SK-N-SH (cell line): ENCODE data around the gene PHOX2A. TPM values are rescaled to one million over a fixed set of nuclear protein-coding genes. Genes with fewer than 3 reads are reported as not detected.

Experiments
- CTCF ChIA-PET: fragments of 300-600, 350-600 bp; formaldehyde crosslinking; extraction: SDS; loops from one replicate; lab custom pipeline; 2021; lab: Yijun Ruan, JAX
- POLR2A ChIA-PET: fragments of 350-600 bp; sonication (Branson Sonifier 250); formaldehyde crosslinking; extraction: SDS; loops from one replicate; lab custom pipeline; 2020; ENCODE audit warnings: antibody characterized with exemption, inconsistent platforms; lab: Yijun Ruan, JAX
- DNase-seq: peaks from one replicate; pipeline ENCODE4 v3.0.0; 2012
- H2AFZ ChIP-seq: fragments of 200-600 bp; sonication (generic); 2 replicates; pipeline ENCODE4 v1.8.1; 2016; ENCODE audit warnings: antibody characterized with exemption, mild to moderate bottlenecking, low read depth
- H3F3A ChIP-seq: fragments of 200-600 bp; sonication (generic); replicated peaks from 2 replicates; pipeline ENCODE3; 2016; ENCODE audit warnings: antibody characterized with exemption, mild to moderate bottlenecking; ENCODE audit not compliant: insufficient read depth
- H3K27ac ChIP-seq, 2 experiments: fragments of 200-500 bp in 1 of 2; fragments of 200-600 bp in 1 of 2; sonication (Bioruptor generic) in 1 of 2; sonication (generic), shearing (Covaris generic) in 1 of 2; 2 replicates each; pipeline versions ENCODE4 v1.5.1 to v1.6.1; 2014 to 2016; ENCODE audit warnings: low read depth in 2 of 2, inconsistent platforms in 1 of 2, low read length in 1 of 2, mild to moderate bottlenecking in 1 of 2, mixed read lengths in 1 of 2
- H3K27me3 ChIP-seq: fragments of 200-600 bp; sonication (generic), shearing (Covaris generic); 2 replicates; pipeline ENCODE4 v1.6.1; 2016; ENCODE audit warnings: mixed run types; ENCODE audit not compliant: insufficient read depth
- H3K36me3 ChIP-seq, 2 experiments: fragments of 200-500 bp in 1 of 2; fragments of 200-600 bp in 1 of 2; sonication (Bioruptor generic) in 1 of 2; sonication (generic) in 1 of 2; replicated peaks in 1 of 2; 2 replicates each; pipeline versions ENCODE3 to v1.5.1; 2014 to 2016; ENCODE audit warnings: low read length in 1 of 2, mild to moderate bottlenecking in 1 of 2; ENCODE audit not compliant: insufficient read depth in 2 of 2, control insufficient read depth in 1 of 2
- H3K4me1 ChIP-seq, 2 experiments: fragments of 200-500 bp in 1 of 2; fragments of 200-600 bp in 1 of 2; sonication (Bioruptor generic) in 1 of 2; sonication (generic), shearing (Covaris generic) in 1 of 2; 2 replicates each; pipeline versions ENCODE4 v1.5.1 to v1.6.1; 2014 to 2016; ENCODE audit warnings: low read depth in 1 of 2, low read length in 1 of 2, mixed run types in 1 of 2; ENCODE audit not compliant: insufficient read depth in 2 of 2, control insufficient read depth in 1 of 2
- H3K4me2 ChIP-seq: fragments of 200-600 bp; sonication (generic), shearing (Covaris generic); 2 replicates; pipeline ENCODE4 v1.6.1; 2017; ENCODE audit warnings: mixed run types
- H3K4me3 ChIP-seq, 2 experiments: fragments of 200-500 bp in 1 of 2; fragments of 200-600 bp in 1 of 2; sonication (Bioruptor generic) in 1 of 2; sonication (generic), shearing (Covaris generic) in 1 of 2; 2 replicates each; pipeline versions ENCODE4 v1.5.1 to v1.8.1; 2014 to 2016; ENCODE audit warnings: low read depth in 2 of 2, inconsistent platforms in 1 of 2, low read length in 1 of 2, mild to moderate bottlenecking in 1 of 2, mixed read lengths in 1 of 2, moderate library complexity in 1 of 2
- H3K79me2 ChIP-seq: fragments of 200-600 bp; sonication (generic); 2 replicates; pipeline ENCODE4 v1.8.1; 2017; ENCODE audit warnings: mild to moderate bottlenecking; ENCODE audit not compliant: insufficient read depth
- H3K9ac ChIP-seq: fragments of 200-600 bp; sonication (generic); 2 replicates; pipeline ENCODE4 v1.6.1; 2017; ENCODE audit warnings: mixed run types
- H3K9me2 ChIP-seq: fragments of 200-600 bp; sonication (generic); 2 replicates; pipeline ENCODE4 v1.6.1; 2017; ENCODE audit warnings: mixed run types
- H3K9me3 ChIP-seq: fragments of 200-600 bp; sonication (generic); 2 replicates; pipeline ENCODE4 v1.6.1; 2017; ENCODE audit warnings: mixed run types, mild to moderate bottlenecking, moderate library complexity
- H4K20me1 ChIP-seq: fragments of 200-600 bp; sonication (generic); 2 replicates; pipeline ENCODE4 v1.6.1; 2017; ENCODE audit warnings: mild to moderate bottlenecking, mixed run types; ENCODE audit not compliant: insufficient read depth
- CHD2 ChIP-seq: fragments of 150-350 bp; IDR thresholded peaks from 2 replicates; pipeline ENCODE4 v1.6.1; 2018; ENCODE audit warnings: low read length; ENCODE audit not compliant: partially characterized antibody
- ELF1 ChIP-seq: IDR thresholded peaks from 2 replicates; pipeline ENCODE4 v1.4.0; 2012
- EZH2phosphoT487 ChIP-seq: fragments of 200-600 bp; sonication (generic); IDR thresholded peaks from 2 replicates; pipeline ENCODE4 v1.6.1; 2017; ENCODE audit warnings: low read depth, mixed run types, mild to moderate bottlenecking, antibody characterized with exemption, moderate library complexity, borderline replicate concordance
- FOXM1 ChIP-seq: IDR thresholded peaks from 2 replicates; pipeline ENCODE4 v1.4.0; 2012; ENCODE audit warnings: low read depth, mild to moderate bottlenecking
- GATA2 ChIP-seq: sonication (generic); formaldehyde crosslinking; IDR thresholded peaks from 2 replicates; pipeline ENCODE4 v1.5.0; 2020; ENCODE audit warnings: mild to moderate bottlenecking, missing genetic modification reagents
- JUND ChIP-seq: IDR thresholded peaks from 2 replicates; pipeline ENCODE4 v1.4.0; 2012
- MEF2A ChIP-seq: IDR thresholded peaks from 2 replicates; pipeline ENCODE4 v1.4.0; 2012; ENCODE audit warnings: low read depth, borderline replicate concordance
- MXI1 ChIP-seq: IDR thresholded peaks from 2 replicates; pipeline ENCODE4 v1.6.1; 2012; ENCODE audit warnings: mild to moderate bottlenecking, low read depth, low read length, improper control_type of control experiment
- NFIC ChIP-seq: IDR thresholded peaks from 2 replicates; pipeline ENCODE4 v1.4.0; 2012; ENCODE audit warnings: borderline replicate concordance
- NRF1 ChIP-seq: IDR thresholded peaks from 2 replicates; pipeline ENCODE4 v1.6.1; 2012; ENCODE audit warnings: low read depth, mild to moderate bottlenecking, low read length
- POLR2AphosphoS5 ChIP-seq: IDR thresholded peaks from 2 replicates; pipeline ENCODE4 v1.6.1; 2012; ENCODE audit warnings: low read depth, low read length
- RXRA ChIP-seq: IDR thresholded peaks from 2 replicates; pipeline ENCODE4 v1.4.0; 2012; ENCODE audit warnings: low read depth, mild to moderate bottlenecking, borderline replicate concordance
- SIN3A ChIP-seq: IDR thresholded peaks from 2 replicates; pipeline ENCODE4 v1.6.1; 2012; ENCODE audit warnings: low read depth, mild to moderate bottlenecking, low read length, moderate library complexity, borderline replicate concordance
- SMC3 ChIP-seq: IDR thresholded peaks from 2 replicates; pipeline ENCODE4 v1.6.1; 2012; ENCODE audit warnings: low read depth, low read length, improper control_type of control experiment
- TAF1 ChIP-seq: IDR thresholded peaks from 2 replicates; pipeline ENCODE4 v1.6.1; 2012; ENCODE audit warnings: low read depth, mild to moderate bottlenecking, low read length, moderate library complexity, borderline replicate concordance
- TCF12 ChIP-seq: IDR thresholded peaks from 2 replicates; pipeline ENCODE4 v1.4.0; 2012
- YY1 ChIP-seq: IDR thresholded peaks from 2 replicates; pipeline ENCODE4 v1.4.0; 2012; ENCODE audit warnings: low read depth, mild to moderate bottlenecking
- WGBS: methylation state at CpG from one replicate; pipeline ENCODE4 v1.1.6; 2017; ENCODE audit warnings: low lambda C conversion rate; 5-methylcytosine and 5-hydroxymethylcytosine counted together
- polyA plus RNA-seq, 3 experiments: library from polyadenylated mRNA; depleted of rRNA; stranded (reverse); fragments of >200 nt; gene quantifications; 2 replicates each; pipeline ENCODE4 v1.2.3, GENCODE V29; 2012
- TF ChIP-seq, protein P1 (sequence below): IDR thresholded peaks from 2 replicates; pipeline ENCODE4 v1.4.0; 2012; ENCODE audit warnings: low read depth, borderline replicate concordance
- TF ChIP-seq, protein P2 (sequence below): IDR thresholded peaks from 2 replicates; pipeline ENCODE4 v1.6.1; 2012; ENCODE audit warnings: mild to moderate bottlenecking, low read depth, low read length, moderate library complexity
- TF ChIP-seq, protein P3 (sequence below): IDR thresholded peaks from 2 replicates; pipeline ENCODE4 v1.4.0; 2012; ENCODE audit warnings: low read depth
- TF ChIP-seq, protein P4 (sequence below): fragments of 150-350 bp; IDR thresholded peaks from 2 replicates; pipeline ENCODE4 v1.6.1; 2016; ENCODE audit warnings: mild to moderate bottlenecking, low read depth, low read length

Gene PHOX2A
- polyA plus RNA-seq, 1 of the 3 experiments (the other 2 are of a cell fraction): 75.6 TPM

DNA sequence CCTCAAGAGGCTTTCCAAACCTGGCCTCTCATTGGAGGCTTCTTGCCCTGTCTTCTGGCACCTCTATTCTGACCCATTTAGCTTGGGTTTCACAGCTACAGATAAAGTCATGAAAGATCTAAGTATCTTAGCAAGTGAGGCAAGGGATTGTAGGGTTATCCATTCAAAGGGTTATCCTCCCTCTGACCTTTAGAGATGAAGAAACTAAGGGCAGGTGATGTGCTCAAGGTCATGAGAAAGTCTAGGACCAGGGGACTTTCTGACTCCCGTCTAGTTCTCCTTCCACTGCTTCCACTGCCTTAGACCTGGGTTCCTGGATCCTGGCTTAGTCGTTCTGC is 7.2 kb downstream of the PHOX2A start:
- Histone ChIP-seq H4K20me1 (peaks cover 11% of the 10 kb centered on the region; the same call in 1 of the 2 replicates), H2AFZ (no peak overlapping the region), H3K36me3 (peaks cover 25 to 61% of the 10 kb centered on the region in 2 experiments), H3K79me2 (peaks cover 7% of the 10 kb centered on the region; the same call in 1 of the 2 replicates), H3K9me2 (no peaks in the 10 kb centered on the region), H3K4me1 (peaks cover 17 to 27% of the 10 kb centered on the region in 2 experiments; a peak in 2 of 4 replicates), H3F3A (peaks cover 56% of the 10 kb centered on the region), H3K9ac (no peak overlapping the region), H3K27ac (peak overlapping the region; percentile 64 to 90; a peak in 3 of 4 replicates), H3K27me3 (no peaks in the 10 kb centered on the region), H3K9me3 (no peaks in the 10 kb centered on the region), H3K4me2 (no peak overlapping the region)
- no peak for DNase-seq
- CTCF ChIA-PET: interaction anchor here (1.0 to 19.7 kb wide), 18 partner anchors 8 to 235 kb away, joined by 3 to 314 read pairs (median 14); partner anchors contain the start of genes CLPB and INPPL1
- POLR2A ChIA-PET: interaction anchor here (1.0 to 15.5 kb wide), 18 partner anchors 11 to 198 kb away, joined by 3 to 880 read pairs (median 11); partner anchors contain the start of genes CLPB and INPPL1
- 95% methylated on average over 2 of the region's 2 CpGs for WGBS
- 0 out of 2 replicates have a peak, but pooled peaks have one; percentile 1 for TF ChIP-seq POLR2AphosphoS5
- no peak for TF ChIP-seq TCF12
- TF ChIP-seq FOXM1: no peak
- no peak for TF ChIP-seq ELF1
- no peak for TF ChIP-seq RXRA
- TF ChIP-seq, protein P1, sequence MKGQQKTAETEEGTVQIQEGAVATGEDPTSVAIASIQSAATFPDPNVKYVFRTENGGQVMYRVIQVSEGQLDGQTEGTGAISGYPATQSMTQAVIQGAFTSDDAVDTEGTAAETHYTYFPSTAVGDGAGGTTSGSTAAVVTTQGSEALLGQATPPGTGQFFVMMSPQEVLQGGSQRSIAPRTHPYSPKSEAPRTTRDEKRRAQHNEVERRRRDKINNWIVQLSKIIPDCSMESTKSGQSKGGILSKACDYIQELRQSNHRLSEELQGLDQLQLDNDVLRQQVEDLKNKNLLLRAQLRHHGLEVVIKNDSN: no peak
- TF ChIP-seq EZH2phosphoT487: no peak
- no peak for TF ChIP-seq NRF1
- TF ChIP-seq MEF2A: no peak
- TF ChIP-seq TAF1: no peak
- 0 out of 2 replicates have a peak, but pooled peaks have one; percentile 15 for TF ChIP-seq SMC3
- TF ChIP-seq GATA2: no peak
- peak; percentile 6 for TF ChIP-seq CHD2
- TF ChIP-seq, all 33 proteins: peak for 3
- no peak overlapping the region for H3K4me3 ChIP-seq

DNA sequence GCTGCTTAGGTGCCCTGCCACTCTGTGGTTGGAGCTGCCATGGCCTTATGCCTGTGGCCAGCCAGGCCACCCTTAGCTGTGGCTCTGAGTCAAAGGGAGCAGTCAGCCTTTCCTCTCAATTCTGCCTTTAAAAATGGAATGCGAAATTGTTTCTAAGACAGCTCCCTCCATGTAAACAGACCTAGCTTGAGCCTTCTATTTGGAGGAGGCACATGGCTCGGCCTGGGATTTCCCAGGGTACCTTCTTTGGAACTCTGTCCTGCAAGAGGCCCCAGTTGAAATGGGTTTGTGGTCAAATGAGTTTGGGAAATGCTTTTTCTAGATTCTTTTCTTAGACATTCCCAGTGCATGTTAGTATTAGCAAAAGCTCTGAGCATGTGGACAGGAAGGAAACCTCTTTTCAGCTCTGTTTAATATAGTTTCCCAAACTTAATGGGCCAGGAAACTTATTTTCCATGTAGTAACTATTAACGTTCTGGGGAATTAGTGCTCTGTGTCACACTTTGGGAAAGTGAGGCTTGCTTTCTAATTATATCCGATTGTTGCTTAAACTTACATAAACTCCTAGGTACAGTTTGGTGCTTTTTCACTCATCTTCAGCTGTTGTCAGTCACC is 7.8 kb downstream of the PHOX2A start:
- Histone ChIP-seq H3K79me2 (peaks cover 7% of the 10 kb centered on the region; the same call in 1 of the 2 replicates), H3K36me3 (peaks cover 30 to 66% of the 10 kb centered on the region in 2 experiments), H3K4me2 (no peak overlapping the region), H3K4me1 (peaks cover 17 to 27% of the 10 kb centered on the region in 2 experiments; a peak in 2 of 4 replicates), H2AFZ (no peak overlapping the region), H3K9ac (no peak overlapping the region), H3F3A (peaks cover 56% of the 10 kb centered on the region), H3K4me3 (no peak overlapping the region), H3K9me3 (no peaks in the 10 kb centered on the region), H3K27me3 (no peaks in the 10 kb centered on the region), H4K20me1 (peaks cover 11% of the 10 kb centered on the region; the same call in 1 of the 2 replicates), H3K27ac (peak overlapping the region; percentile 64 to 90; a peak in 3 of 4 replicates), H3K9me2 (no peaks in the 10 kb centered on the region)
- WGBS: 68% methylated on average over 4 of the region's 4 CpGs
- ChIA-PET CTCF (interaction anchor here (1.0 to 19.7 kb wide), 16 partner anchors 9 to 235 kb away, joined by 3 to 314 read pairs (median 14); partner anchors contain the start of genes CLPB and INPPL1), POLR2A (interaction anchor here (0.6 to 15.5 kb wide), 21 partner anchors 10 to 257 kb away, joined by 3 to 880 read pairs (median 10); partner anchors contain the start of genes CLPB and INPPL1)
- no peak for DNase-seq
- peak; percentile 43 for TF ChIP-seq CHD2
- no peak for TF ChIP-seq EZH2phosphoT487
- TF ChIP-seq SIN3A: 0 out of 2 replicates have a peak, but pooled peaks have one; percentile 27
- TF ChIP-seq YY1: no peak
- no peak for TF ChIP-seq JUND
- TF ChIP-seq, protein P2, sequence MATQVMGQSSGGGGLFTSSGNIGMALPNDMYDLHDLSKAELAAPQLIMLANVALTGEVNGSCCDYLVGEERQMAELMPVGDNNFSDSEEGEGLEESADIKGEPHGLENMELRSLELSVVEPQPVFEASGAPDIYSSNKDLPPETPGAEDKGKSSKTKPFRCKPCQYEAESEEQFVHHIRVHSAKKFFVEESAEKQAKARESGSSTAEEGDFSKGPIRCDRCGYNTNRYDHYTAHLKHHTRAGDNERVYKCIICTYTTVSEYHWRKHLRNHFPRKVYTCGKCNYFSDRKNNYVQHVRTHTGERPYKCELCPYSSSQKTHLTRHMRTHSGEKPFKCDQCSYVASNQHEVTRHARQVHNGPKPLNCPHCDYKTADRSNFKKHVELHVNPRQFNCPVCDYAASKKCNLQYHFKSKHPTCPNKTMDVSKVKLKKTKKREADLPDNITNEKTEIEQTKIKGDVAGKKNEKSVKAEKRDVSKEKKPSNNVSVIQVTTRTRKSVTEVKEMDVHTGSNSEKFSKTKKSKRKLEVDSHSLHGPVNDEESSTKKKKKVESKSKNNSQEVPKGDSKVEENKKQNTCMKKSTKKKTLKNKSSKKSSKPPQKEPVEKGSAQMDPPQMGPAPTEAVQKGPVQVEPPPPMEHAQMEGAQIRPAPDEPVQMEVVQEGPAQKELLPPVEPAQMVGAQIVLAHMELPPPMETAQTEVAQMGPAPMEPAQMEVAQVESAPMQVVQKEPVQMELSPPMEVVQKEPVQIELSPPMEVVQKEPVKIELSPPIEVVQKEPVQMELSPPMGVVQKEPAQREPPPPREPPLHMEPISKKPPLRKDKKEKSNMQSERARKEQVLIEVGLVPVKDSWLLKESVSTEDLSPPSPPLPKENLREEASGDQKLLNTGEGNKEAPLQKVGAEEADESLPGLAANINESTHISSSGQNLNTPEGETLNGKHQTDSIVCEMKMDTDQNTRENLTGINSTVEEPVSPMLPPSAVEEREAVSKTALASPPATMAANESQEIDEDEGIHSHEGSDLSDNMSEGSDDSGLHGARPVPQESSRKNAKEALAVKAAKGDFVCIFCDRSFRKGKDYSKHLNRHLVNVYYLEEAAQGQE: no peak
- TF ChIP-seq RXRA: no peak
- TF ChIP-seq TCF12: no peak
- TF ChIP-seq, protein P3, sequence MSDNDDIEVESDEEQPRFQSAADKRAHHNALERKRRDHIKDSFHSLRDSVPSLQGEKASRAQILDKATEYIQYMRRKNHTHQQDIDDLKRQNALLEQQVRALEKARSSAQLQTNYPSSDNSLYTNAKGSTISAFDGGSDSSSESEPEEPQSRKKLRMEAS: no peak
- TF ChIP-seq NFIC: no peak
- 0 out of 2 replicates have a peak, but pooled peaks have one; percentile 42 for TF ChIP-seq MXI1
- peak; percentile 12; the same call in 1 of the 2 replicates for TF ChIP-seq POLR2AphosphoS5
- no peak for TF ChIP-seq MEF2A
- TF ChIP-seq, protein P4, sequence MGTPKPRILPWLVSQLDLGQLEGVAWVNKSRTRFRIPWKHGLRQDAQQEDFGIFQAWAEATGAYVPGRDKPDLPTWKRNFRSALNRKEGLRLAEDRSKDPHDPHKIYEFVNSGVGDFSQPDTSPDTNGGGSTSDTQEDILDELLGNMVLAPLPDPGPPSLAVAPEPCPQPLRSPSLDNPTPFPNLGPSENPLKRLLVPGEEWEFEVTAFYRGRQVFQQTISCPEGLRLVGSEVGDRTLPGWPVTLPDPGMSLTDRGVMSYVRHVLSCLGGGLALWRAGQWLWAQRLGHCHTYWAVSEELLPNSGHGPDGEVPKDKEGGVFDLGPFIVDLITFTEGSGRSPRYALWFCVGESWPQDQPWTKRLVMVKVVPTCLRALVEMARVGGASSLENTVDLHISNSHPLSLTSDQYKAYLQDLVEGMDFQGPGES: no peak
